GM12878 (cell line): ENCODE measurements around the gene RTL3. TPM values are rescaled to one million over a fixed set of nuclear protein-coding genes. Genes with fewer than 3 reads are reported as not detected.
"Not testable (repeated sequence)": the region's sequence is repeated elsewhere in the genome, so short reads cannot be mapped to it uniquely, and the experiment has no call there.

Experiments used
- ATAC-seq: fragments of 200-7000 bp; cut with Tn5 transposase; 3 replicates; pipeline ENCODE4 v1.9.1; 2020; ENCODE audit warnings: mild to moderate bottlenecking, moderate library complexity
- BruUV-seq: library from RNA; stranded (reverse); fragments of 400-500 nt; replicated peaks from 2 replicates; lab custom pipeline; 2021; lab: Mats Ljungman, UMichigan
- CTCF ChIA-PET: fragments of 300-600 bp; sonication (Branson Sonifier 250); formaldehyde crosslinking; extraction: SDS; loops from one replicate; lab custom pipeline; 2021; ENCODE audit warnings: inconsistent platforms; lab: Yijun Ruan, JAX
- POLR2A ChIA-PET: fragments of 350-600 bp; formaldehyde crosslinking; extraction: SDS; loops from one replicate; lab custom pipeline; 2021; ENCODE audit warnings: inconsistent platforms; lab: Charles Lee
- RAD21 ChIA-PET: fragments of 300-600 bp; sonication (Branson Sonifier 250); formaldehyde crosslinking; loops from one replicate; lab custom pipeline; 2023; ENCODE audit warnings: antibody characterized with exemption; ENCODE audit not compliant: unreplicated experiment; lab: Charles Lee
- SMC1A ChIA-PET: fragments of 300-600 bp; sonication (Branson Sonifier 250); formaldehyde crosslinking; loops from one replicate; lab custom pipeline; 2023; ENCODE audit not compliant: unreplicated experiment, uncharacterized antibody; lab: Charles Lee
- DNase-seq: peaks from one replicate; pipeline ENCODE4 v3.0.0-alpha.2; 2011; ENCODE audit warnings: low read depth, low spot score
- FAIRE-seq: peaks from 3 replicates; lab custom pipeline; 2011; peaks lifted over from hg19 to GRCh38; lab: Jason Lieb, UNC
- H2AFZ ChIP-seq: 2 replicates; pipeline ENCODE4 v1.6.0; 2011; ENCODE audit warnings: low read depth, low read length, control low read depth; ENCODE audit not compliant: control insufficient read depth
- H3K27ac ChIP-seq: 2 replicates; pipeline ENCODE4 v1.5.1; 2011; ENCODE audit warnings: control low read depth; ENCODE audit not compliant: control insufficient read depth, insufficient read depth
- H3K27me3 ChIP-seq, 2 experiments: replicated peaks in 1 of 2; 2 replicates each; pipeline versions ENCODE4 v1.6.0 to v1.6.1; 2011; ENCODE audit warnings: low read length in 1 of 2; ENCODE audit not compliant: control insufficient read depth in 2 of 2, insufficient read depth in 2 of 2
- H3K36me3 ChIP-seq, 2 experiments: 2 replicates each; pipeline ENCODE4 v1.5.1; 2011; ENCODE audit warnings: low read length in 1 of 2; ENCODE audit not compliant: control insufficient read depth in 2 of 2, insufficient read depth in 2 of 2
- H3K4me1 ChIP-seq: 2 replicates; pipeline ENCODE4 v1.6.1; 2011; ENCODE audit warnings: mild to moderate bottlenecking, low read length, moderate library complexity, mixed read lengths; ENCODE audit not compliant: control insufficient read depth, insufficient read depth
- H3K4me2 ChIP-seq: 2 replicates; pipeline ENCODE4 v1.6.0; 2011; ENCODE audit warnings: control low read depth; ENCODE audit not compliant: control insufficient read depth, insufficient read depth
- H3K4me3 ChIP-seq: fragments of 200-600 bp; sonication (generic); 2 replicates; pipeline ENCODE4 v1.5.1; 2016
- H3K79me2 ChIP-seq: 2 replicates; pipeline ENCODE4 v1.6.0; 2011; ENCODE audit warnings: low read length; ENCODE audit not compliant: control insufficient read depth, insufficient read depth
- H3K9ac ChIP-seq: 2 replicates; pipeline ENCODE4 v1.8.0; 2011; ENCODE audit warnings: low read length, control low read depth, mixed read lengths; ENCODE audit not compliant: control insufficient read depth, insufficient read depth
- H3K9me3 ChIP-seq: replicated peaks from 3 replicates; pipeline ENCODE4 v1.5.1; 2011; ENCODE audit warnings: mild to moderate bottlenecking, low read length; ENCODE audit not compliant: control insufficient read depth, insufficient read depth
- H4K20me1 ChIP-seq: 2 replicates; pipeline ENCODE4 v1.6.0; 2011; ENCODE audit not compliant: control insufficient read depth, insufficient read depth
- CBX3 ChIP-seq: fragments of 200-600 bp; sonication (generic); IDR thresholded peaks from 2 replicates; pipeline ENCODE4 v1.6.1; 2016; ENCODE audit warnings: low read depth, borderline replicate concordance
- CTCF ChIP-seq, 3 experiments: IDR thresholded peaks in 2 of 3; conservative IDR thresholded peaks in 1 of 3; 2 replicates each; pipeline ENCODE4 v1.5.1; 2011; ENCODE audit warnings: low read depth in 3 of 3, low read length in 3 of 3, mild to moderate bottlenecking in 3 of 3, control low read depth in 2 of 3, moderate library complexity in 2 of 3, inconsistent platforms in 1 of 3, mixed read lengths in 1 of 3; ENCODE audit not compliant: control insufficient read depth in 2 of 3, insufficient read depth in 1 of 3; ENCODE audit errors: extremely low read depth in 1 of 3
- FOXK2 ChIP-seq: fragments of 450-650 bp; IDR thresholded peaks from 2 replicates; pipeline ENCODE4 v1.6.1; 2017; ENCODE audit warnings: mild to moderate bottlenecking, moderate library complexity
- HDAC6 ChIP-seq: fragments of 200-600 bp; sonication (generic); IDR thresholded peaks from one replicate; pipeline ENCODE4 v1.8.0; 2017; ENCODE audit warnings: antibody characterized with exemption; ENCODE audit not compliant: unreplicated experiment
- POLR2A ChIP-seq: IDR thresholded peaks from 2 replicates; pipeline ENCODE4 v1.6.1; 2011; ENCODE audit warnings: low read depth, mild to moderate bottlenecking, low read length
- POLR2AphosphoS5 ChIP-seq: IDR thresholded peaks from 2 replicates; pipeline ENCODE4 v1.6.1; 2011; ENCODE audit warnings: mild to moderate bottlenecking, low read length, inconsistent platforms
- SP1 ChIP-seq: IDR thresholded peaks from one replicate; pipeline ENCODE4 v1.6.1; 2011; ENCODE audit warnings: low read depth, low read length
- USF1 ChIP-seq: IDR thresholded peaks from 2 replicates; pipeline ENCODE4 v1.6.1; 2011; ENCODE audit warnings: borderline replicate concordance, low read depth, mild to moderate bottlenecking, moderate library complexity, mixed read lengths, low read length; ENCODE audit not compliant: insufficient read depth; ENCODE audit errors: extremely low read length
- YBX1 ChIP-seq: fragments of 450-650 bp; IDR thresholded peaks from 2 replicates; pipeline ENCODE4 v1.6.1; 2016; ENCODE audit warnings: antibody characterized with exemption
- ZBTB4 ChIP-seq: fragments of 450-650 bp; formaldehyde crosslinking; IDR thresholded peaks from 2 replicates; pipeline ENCODE4 v1.4.0; 2022; ENCODE audit warnings: mild to moderate bottlenecking, moderate library complexity
- ZZZ3 ChIP-seq: IDR thresholded peaks from 2 replicates; pipeline ENCODE4 v1.6.1; 2011; ENCODE audit warnings: low read depth; ENCODE audit not compliant: control insufficient read depth, insufficient read length
- WGBS: methylation state at CpG from one replicate; pipeline ENCODE4 v1.1.6; 2016; ENCODE audit warnings: low lambda C conversion rate; ENCODE audit not compliant: insufficient replicate concordance, insufficient coverage; ENCODE audit errors: missing lambda C conversion rate; 5-methylcytosine and 5-hydroxymethylcytosine counted together
- in situ Hi-C: fragments of 300-500 bp; cut with MboI; formaldehyde crosslinking; loops from 9 replicates; pipeline ENCODE4 v1.14.3; 2018; ENCODE audit warnings: mixed read lengths
- intact Hi-C: fragments of 100-400 bp; cut with micrococcal nuclease; formaldehyde crosslinking; loops from one replicate; pipeline ENCODE4 v1.14.2; 2022; ENCODE audit not compliant: unreplicated experiment
- polyA plus RNA-seq, 11 experiments: library from polyadenylated mRNA; depleted of rRNA in 4 of 11; unstranded in 6 of 11; stranded (reverse) in 5 of 11; fragments of >200 nt; fragmentation: Nextera tagmentation in 4 of 11; fragmentation: Illumina TruSeq in 1 of 11; extraction: Ambion mirVana in 4 of 11; extraction: Trizol in 1 of 11; gene quantifications; 1 replicate in 1 of 11; 2 replicates in 10 of 11; pipeline versions ENCODE4 v1.2.1 to v1.2.3, GENCODE V29; 2011 to 2016; ENCODE audit warnings: inconsistent platforms in 2 of 11, missing spikeins in 2 of 11, low read depth in 1 of 11
- total RNA-seq, 4 experiments: library from RNA; depleted of rRNA in 3 of 4; stranded (reverse); fragments of >200 nt in 3 of 4; fragmentation: Illumina TruSeq in 1 of 4; extraction: Trizol in 1 of 4; gene quantifications; 2 replicates each; pipeline versions ENCODE4 v1.2.1 to v1.2.3, GENCODE V29; 2013 to 2021

Gene RTL3
- total and polyA plus RNA-seq, 10 of the 15 experiments (the other 5 are each of a cell fraction or from before 2014, with no cell fraction given) = 0.09 to 1.5 (median 0.27) TPM; not detected in 1

DNA sequence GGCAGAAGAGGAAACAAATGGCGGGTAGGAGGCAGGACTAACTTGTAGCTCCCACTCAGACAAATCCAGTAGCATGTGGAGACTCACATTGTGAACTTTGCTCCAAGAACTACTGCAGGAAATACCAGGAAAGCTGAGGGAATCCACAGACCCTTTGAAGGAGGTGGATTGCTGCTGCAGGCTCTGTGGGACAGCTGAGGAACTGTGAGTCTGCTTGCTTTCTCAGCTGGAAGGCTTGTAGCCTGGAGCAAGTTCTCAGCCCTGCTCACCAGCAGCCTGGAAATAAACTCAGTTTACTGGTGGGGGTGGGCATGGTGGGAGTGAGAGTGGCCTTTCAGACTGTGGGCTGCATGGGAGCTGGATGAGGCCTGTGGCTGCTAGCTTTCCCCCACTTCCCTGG is 16.0 kb downstream of the RTL3 start:
- in situ Hi-C loops = no loop called here
- POLR2A ChIA-PET = no interaction called here
- BruUV-seq = no TSS peak
- WGBS = 0% methylated on average over 1 of the region's 1 CpG
- SMC1A ChIA-PET = interaction anchor here (1.0 kb wide), 1 partner anchor 9 kb away, joined by 3 read pairs; no protein-coding TSS in a partner anchor
- RAD21 ChIA-PET = no interaction called here
- DNase-seq (no peak), FAIRE-seq (no peak), ATAC-seq (no peak)
- Histone ChIP-seq H2AFZ (no peak overlapping the region), H3K36me3 (no peaks in the 10 kb centered on the region), H3K9me3 (peaks cover 5% of the 10 kb centered on the region; the same call in 2 of the 3 replicates), H4K20me1 (no peaks in the 10 kb centered on the region), H3K79me2 (no peaks in the 10 kb centered on the region), H3K27ac (no peak overlapping the region), H3K27me3 (no peaks in the 10 kb centered on the region), H3K4me2 (no peak overlapping the region), H3K4me1 (no peaks in the 10 kb centered on the region), H3K9ac (no peak overlapping the region), H3K4me3 (no peak overlapping the region)
- intact Hi-C loops = no loop called here
- TF ChIP-seq USF1 = no peak
- no peak for TF ChIP-seq FOXK2
- no peak for TF ChIP-seq SP1
- TF ChIP-seq ZBTB4 (CRISPR knock-in tag) = no peak
- no peak for TF ChIP-seq POLR2A
- TF ChIP-seq YBX1 = no peak
- no peak for TF ChIP-seq POLR2AphosphoS5
- no peak for TF ChIP-seq CTCF (IDR thresholded peaks at IDR 0.05 in 2 of 3, conservative IDR thresholded peaks at IDR 0.05 in 1 of 3; ENCODE audit: control insufficient read depth in 2 of 3, extremely low read depth in 1 of 3, insufficient read depth in 1 of 3, low read depth in 3 of 3, low read length in 3 of 3)
- no peak for TF ChIP-seq CBX3
- TF ChIP-seq HDAC6 = no peak
- no peak for TF ChIP-seq ZZZ3
- CTCF ChIA-PET = no interaction called here

- BruUV-seq, ATAC-seq, H3K9me3 ChIP-seq, FAIRE-seq, POLR2A ChIA-PET, H4K20me1 ChIP-seq, H3K36me3 ChIP-seq, intact Hi-C loops, H3K27me3 ChIP-seq, DNase-seq, H3K9ac ChIP-seq, H3K79me2 ChIP-seq, H3K4me1 ChIP-seq, RAD21 ChIA-PET, H3K27ac ChIP-seq, H2AFZ ChIP-seq, in situ Hi-C loops, H3K4me2 ChIP-seq, H3K4me3 ChIP-seq: not testable (repeated sequence)
- 0% methylated on average over 1 of the region's 1 CpG for WGBS
- SMC1A ChIA-PET = interaction anchor here (0.6 to 1.3 kb wide), 3 partner anchors 8 to 21 kb away, joined by 3 to 4 read pairs (median 3); no protein-coding TSS in a partner anchor
- CTCF ChIA-PET = interaction anchor here (0.6 kb wide), 1 partner anchor 31 kb away, joined by 3 read pairs; no protein-coding TSS in a partner anchor
Measured at GRCh38 chrX:78636096-78636495, 23.0 kb downstream of the RTL3 start.
